Erythroblast (primary cell): ENCODE data around the gene SPO11.

ENCODE experiments used
- GATA1 ChIP-seq: IDR thresholded peaks from 2 replicates; pipeline ENCODE4 v1.6.1; 2011; ENCODE audit warnings: low read depth, mild to moderate bottlenecking, control low read depth, low read length, moderate library complexity
- POLR2A ChIP-seq: IDR thresholded peaks from 2 replicates; pipeline ENCODE4 v1.6.1; 2011; ENCODE audit warnings: mild to moderate bottlenecking, low read length

DNA sequence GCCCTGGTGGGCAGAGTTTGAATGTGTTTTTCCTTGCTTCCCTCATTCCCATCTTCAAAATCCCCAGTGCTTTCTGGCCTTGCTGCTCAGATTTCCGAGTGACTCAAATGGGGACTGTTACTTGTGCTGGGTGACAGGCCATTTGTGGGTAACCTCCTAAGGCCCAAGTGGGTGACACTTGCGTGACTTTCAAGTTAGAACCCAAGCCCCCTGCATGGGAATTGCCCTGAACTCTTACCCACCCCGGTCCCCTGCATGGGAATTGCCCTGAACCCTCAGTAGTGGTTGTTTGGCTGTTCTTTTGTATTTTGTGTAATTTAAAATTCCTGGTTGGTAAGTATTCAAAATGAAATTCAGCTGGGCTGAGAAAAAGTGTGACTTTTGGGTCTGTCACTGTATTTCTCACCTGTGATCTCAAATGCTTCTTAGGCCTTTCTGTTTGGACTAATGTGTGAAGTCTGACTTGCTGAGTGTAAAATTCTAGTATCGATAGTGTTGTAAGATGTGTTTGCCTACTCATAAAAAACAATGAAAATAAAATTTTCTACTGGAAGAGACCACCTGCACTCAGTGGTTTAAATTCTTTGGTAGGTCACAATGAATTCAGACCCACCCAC, 49.2 kb downstream of the SPO11 start:
- TF ChIP-seq POLR2A (no peak), GATA1 (no peak)
